ENCODE measurements around the gene HK1. TPM values are rescaled to one million over a fixed set of nuclear protein-coding genes. Genes with fewer than 3 reads are reported as not detected.
"Not testable (repeated sequence)": the region's sequence is repeated elsewhere in the genome, so short reads cannot be mapped to it uniquely, and the experiment has no call there.

The HK1 gene
- total RNA-seq, 2 donors from 2014 or later: 73.3 to 83.3 TPM

DNA sequence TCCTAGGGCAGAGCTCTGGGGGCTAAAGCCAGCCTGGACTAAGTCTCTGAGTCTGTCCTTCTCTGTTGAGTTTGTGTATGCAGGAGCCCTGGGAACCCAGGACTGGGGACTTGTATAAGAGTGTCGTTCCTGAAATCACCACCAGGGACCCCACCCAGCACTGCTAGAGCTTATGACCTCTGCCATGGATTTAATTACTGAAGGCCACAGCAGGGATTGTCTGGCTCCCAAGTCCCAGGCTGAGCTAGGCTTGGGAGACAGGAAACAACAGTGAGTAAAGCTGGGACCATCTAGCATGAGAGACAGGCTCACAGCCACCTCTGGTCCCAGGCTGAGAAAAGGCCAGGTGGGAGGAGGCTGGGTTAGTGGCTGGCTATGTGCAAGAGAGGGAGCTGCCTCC, 171.5 kb downstream of the HK1 start:
- intact Hi-C loops (cut with DNase I): no loop called here
- peak; percentile 86 for DNase-seq
- H3K36me3 ChIP-seq: no peaks in the 10 kb centered on the region
- H3K4me3 ChIP-seq: no peak overlapping the region
- peak overlapping the region in 1 of 2 donors; percentile 81 for H3K9ac ChIP-seq (ENCODE audit: low read depth in 2 of 2, low read length in 2 of 2)
- H3K27me3 ChIP-seq: no peaks in the 10 kb centered on the region
- H3K27ac ChIP-seq: peak overlapping the region; percentile 90
- TF ChIP-seq CTCF (IDR thresholded peaks at IDR 0.05): peak; percentile 44
- H3K9me3 ChIP-seq: no peaks in the 10 kb centered on the region
- H3K4me1 ChIP-seq: peaks cover 14% of the 10 kb centered on the region

- H3K27me3 ChIP-seq; H3K36me3 ChIP-seq; H3K9me3 ChIP-seq; H3K4me3 ChIP-seq; DNase-seq; intact Hi-C loops (cut with DNase I): not testable (repeated sequence)
- Histone ChIP-seq H3K4me1 (peaks cover 14% of the 10 kb centered on the region), H3K27ac (peak overlapping the region; percentile 90), H3K9ac (ENCODE audit: low read depth in 2 of 2, low read length in 2 of 2) (peak overlapping the region in 1 of 2 donors; percentile 94)
Observed at GRCh38 chr10:69450395-69450794, 172.1 kb downstream of the HK1 start.

DNA sequence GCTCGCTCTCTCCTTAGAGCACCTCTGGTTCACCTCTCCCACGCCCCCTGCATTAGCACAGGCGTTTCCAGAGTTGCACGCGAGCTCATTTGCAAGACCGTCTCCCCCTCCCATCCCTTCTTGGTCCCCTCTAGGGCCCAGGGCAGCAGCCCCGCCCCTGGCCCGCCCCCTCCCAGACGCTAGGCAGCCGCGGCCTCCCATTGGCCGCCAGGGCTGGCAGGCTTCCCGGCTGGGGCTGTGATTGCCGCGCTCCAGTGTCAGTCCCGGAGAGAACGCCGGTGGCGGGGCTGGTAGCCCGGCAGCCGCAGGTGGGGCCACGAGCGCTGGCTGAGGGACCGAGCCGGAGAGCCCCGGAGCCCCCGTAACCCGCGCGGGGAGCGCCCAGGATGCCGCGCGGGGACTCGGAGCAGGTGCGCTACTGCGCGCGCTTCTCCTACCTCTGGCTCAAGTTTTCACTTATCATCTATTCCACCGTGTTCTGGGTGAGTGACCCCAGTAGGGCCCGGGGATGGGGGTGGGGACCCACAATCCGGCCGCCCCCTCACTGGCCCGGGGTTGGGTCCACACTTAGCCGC, 173.0 kb downstream of the HK1 start, which contains the start of gene TSPAN15:
TSPAN15 (plus strand) TSS at position 257 of the 575 bp plus-strand sequence; CDS start at position 387, 130 bp downstream.
- no peak for TF ChIP-seq CTCF (IDR thresholded peaks at IDR 0.05)
- Histone ChIP-seq H3K4me1 (peaks cover 14% of the 10 kb centered on the region), H3K27me3 (no peaks in the 10 kb centered on the region), H3K27ac (peak within 1 kb of the TSS; percentile 90), H3K9ac (ENCODE audit: low read depth in 2 of 2, low read length in 2 of 2) (peak within 1 kb of the TSS; percentile 85 to 94), H3K36me3 (no peaks in the 10 kb centered on the region), H3K4me3 (peak within 1 kb of the TSS; percentile 74), H3K9me3 (no peaks in the 10 kb centered on the region)
- DNase-seq: peak; percentile 95
- intact Hi-C loops (cut with DNase I): no loop called here

Other genes starting within 250 kb of the HK1 start
- gene SRGN, start 190.4 kb upstream of the HK1 start, total RNA-seq: 10 to 100 TPM; 14.3 to 57.8 TPM
- 10 to 100 TPM; 61.4 to 62.7 TPM for gene VPS26A, start 154.3 kb upstream of the HK1 start, total RNA-seq
- gene SUPV3L1, start 98.3 kb upstream of the HK1 start, total RNA-seq: 10 to 100 TPM; 26.8 to 35.3 TPM
- gene HKDC1, start 58.2 kb upstream of the HK1 start, total RNA-seq: 10 to 100 TPM; 14.7 to 19.0 TPM
- 10 to 100 TPM in 1 of 2 donors, under 1 TPM in 1; 0.22 to 18.8 TPM for gene TACR2, start 138.4 kb downstream of the HK1 start, total RNA-seq
- gene TSPAN15, start 173.0 kb downstream of the HK1 start, total RNA-seq: 100 to 1,000 TPM; 129 TPM